Measurements from ENCODE around the gene P2RX7. TPM values are rescaled to one million over a fixed set of nuclear protein-coding genes. Genes with fewer than 3 reads are reported as not detected.

Gene P2RX7
- total RNA-seq, 1 donor from 2014 or later = 1.9 TPM

GRCh38 chr12:121188227-121188626, 55.6 kb downstream of the P2RX7 start:
- DNase-seq (ENCODE audit: extremely low spot score, unreplicated experiment) = no peak
- Mint-ChIP-seq H3K27me3 (peaks cover 5% of the 10 kb centered on the region), H3K4me1 (ENCODE audit: unreplicated experiment) (no peaks in the 10 kb centered on the region), H3K36me3 (no peaks in the 10 kb centered on the region), H3K4me3 (no peak overlapping the region), H3K9me3 (peaks cover 5% of the 10 kb centered on the region), H3K27ac (no peak overlapping the region)
- no peak for TF ChIP-seq CTCF (conservative IDR thresholded peaks at IDR 0.05)

GRCh38 chr12:121189131-121189530, 56.5 kb downstream of the P2RX7 start:
- TF ChIP-seq CTCF (conservative IDR thresholded peaks at IDR 0.05) = no peak
- Mint-ChIP-seq H3K27ac (no peak overlapping the region), H3K9me3 (peaks cover 5% of the 10 kb centered on the region), H3K4me3 (no peak overlapping the region), H3K27me3 (peaks cover 5% of the 10 kb centered on the region), H3K4me1 (ENCODE audit: unreplicated experiment) (no peaks in the 10 kb centered on the region), H3K36me3 (no peaks in the 10 kb centered on the region)
- DNase-seq (ENCODE audit: extremely low spot score, unreplicated experiment) = no peak

GRCh38 chr12:121189619-121190155, 57.0 kb downstream of the P2RX7 start:
- H3K27ac Mint-ChIP-seq = no peak overlapping the region
- H3K9me3 Mint-ChIP-seq = peaks cover 5% of the 10 kb centered on the region
- no peak overlapping the region for H3K4me3 Mint-ChIP-seq
- no peaks in the 10 kb centered on the region for H3K36me3 Mint-ChIP-seq
- H3K27me3 Mint-ChIP-seq = peaks cover 5% of the 10 kb centered on the region
- no peaks in the 10 kb centered on the region for H3K4me1 Mint-ChIP-seq (ENCODE audit: unreplicated experiment)
- TF ChIP-seq CTCF (conservative IDR thresholded peaks at IDR 0.05) = no peak
- no peak for DNase-seq (ENCODE audit: extremely low spot score, unreplicated experiment)

GRCh38 chr12:121190523-121191031, 57.9 kb downstream of the P2RX7 start:
- no peak for TF ChIP-seq CTCF (conservative IDR thresholded peaks at IDR 0.05)
- Mint-ChIP-seq H3K27me3 (peaks cover 5% of the 10 kb centered on the region), H3K27ac (no peak overlapping the region)

GRCh38 chr12:121191151-121191550, 58.5 kb downstream of the P2RX7 start:
- H3K27ac Mint-ChIP-seq = no peak overlapping the region
- no peaks in the 10 kb centered on the region for H3K4me1 Mint-ChIP-seq (ENCODE audit: unreplicated experiment)
- TF ChIP-seq CTCF (conservative IDR thresholded peaks at IDR 0.05) = no peak
- H3K27me3 Mint-ChIP-seq = peaks cover 5% of the 10 kb centered on the region
- H3K4me3 Mint-ChIP-seq = no peak overlapping the region
- no peaks in the 10 kb centered on the region for H3K36me3 Mint-ChIP-seq
- peaks cover 5% of the 10 kb centered on the region for H3K9me3 Mint-ChIP-seq
- no peak for DNase-seq (ENCODE audit: extremely low spot score, unreplicated experiment)

More at GRCh38 chr12:121190523-121191031, 57.9 kb downstream of the P2RX7 start:
- Mint-ChIP-seq H3K4me3 (no peak overlapping the region), H3K4me1 (ENCODE audit: unreplicated experiment) (no peaks in the 10 kb centered on the region), H3K36me3 (no peaks in the 10 kb centered on the region), H3K9me3 (peaks cover 5% of the 10 kb centered on the region)
- no peak for DNase-seq (ENCODE audit: extremely low spot score, unreplicated experiment)
